Measurements from ENCODE around the gene ZNF763. TPM values are rescaled to one million over a fixed set of nuclear protein-coding genes. Genes with fewer than 3 reads are reported as not detected.
"Not testable (repeated sequence)": the region's sequence is repeated elsewhere in the genome, so short reads cannot be mapped to it uniquely, and the experiment has no call there.

ZNF763 gene
- total and polyA plus RNA-seq, 4 donors = 0.31 to 1.3 (median 0.90) TPM

GRCh38 chr19:11989112-11989456 is 24.2 kb downstream of the ZNF763 start:
- H3K4me1 ChIP-seq (ENCODE audit: control insufficient read depth in 4 of 4, insufficient read depth in 4 of 4, low read length in 3 of 4) = peaks cover 0 to 8% (median 1%) of the 10 kb centered on the region in 4 donors
- DNase-seq (ENCODE audit: low spot score) = no peak
- 69% methylated on average over 9 of the region's 9 CpGs for WGBS
- H3K27me3 ChIP-seq (ENCODE audit: control insufficient read depth in 4 of 4, insufficient read depth in 4 of 4, low read length in 3 of 4) = no peaks in the 10 kb centered on the region
- no peak overlapping the region for H3K9ac ChIP-seq (ENCODE audit: low read depth in 1 of 2, low read length in 2 of 2)
- peaks cover 0 to under 1% (median 0%) of the 10 kb centered on the region in 4 donors for H3K9me3 ChIP-seq (ENCODE audit: control insufficient read depth in 4 of 4, low read length in 3 of 4)
- peak overlapping the region in 1 of 2 donors; percentile 93 for H3K27ac ChIP-seq (ENCODE audit: low read depth in 1 of 2, low read length in 2 of 2)
- no peaks in the 10 kb centered on the region for H3K36me3 ChIP-seq (ENCODE audit: control insufficient read depth in 4 of 4, insufficient read depth in 3 of 4, low read depth in 1 of 4, low read length in 3 of 4)
- TF ChIP-seq CTCF (IDR thresholded peaks at IDR 0.05; ENCODE audit: low read depth, low read length, missing input control) (no peak), YY1 (IDR thresholded peaks at IDR 0.05) (no peak)
- H3K4me3 ChIP-seq (ENCODE audit: low read depth in 1 of 3, low read length in 3 of 3) = no peak overlapping the region

- WGBS = 79% methylated on average over 4 of the region's 4 CpGs
- H3K27ac ChIP-seq (ENCODE audit: low read depth in 1 of 2, low read length in 2 of 2); H3K4me1 ChIP-seq (ENCODE audit: control insufficient read depth in 4 of 4, insufficient read depth in 4 of 4, low read length in 3 of 4): not testable (repeated sequence)
These were observed 27.1 kb downstream of the ZNF763 start for GRCh38 chr19:11991921-11992320.

DNA sequence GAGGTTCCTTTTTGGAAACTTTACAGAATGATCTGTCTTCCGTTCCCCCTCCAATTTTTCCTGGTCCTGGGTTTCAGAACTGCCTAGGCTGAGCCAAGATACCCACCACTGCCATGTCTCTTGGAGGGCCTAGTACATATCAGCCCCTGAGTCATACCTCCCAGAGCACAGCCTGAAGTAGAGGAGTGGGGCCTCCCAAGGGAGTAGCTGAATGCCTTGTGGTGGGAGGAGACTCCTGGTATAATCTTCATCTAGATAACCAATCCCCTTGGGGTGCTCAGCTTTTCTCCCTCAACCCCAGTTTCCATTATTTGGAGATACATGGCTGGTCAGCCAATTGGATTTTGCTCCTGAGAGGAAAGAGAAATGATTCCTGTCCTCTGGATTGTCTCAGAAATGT is 30.3 kb downstream of the ZNF763 start:
- DNase-seq (ENCODE audit: low spot score) = no peak
- WGBS = 92% methylated on average over 1 of the region's 1 CpG
- no peak overlapping the region for H3K4me3 ChIP-seq (ENCODE audit: low read depth in 1 of 3, low read length in 3 of 3)
- H3K9ac ChIP-seq (ENCODE audit: low read depth in 1 of 2, low read length in 2 of 2) = no peak overlapping the region
- no peaks in the 10 kb centered on the region for H3K36me3 ChIP-seq (ENCODE audit: control insufficient read depth in 4 of 4, insufficient read depth in 3 of 4, low read depth in 1 of 4, low read length in 3 of 4)
- H3K27ac ChIP-seq (ENCODE audit: low read depth in 1 of 2, low read length in 2 of 2) = no peak overlapping the region
- TF ChIP-seq FOXA1 (IDR thresholded peaks at IDR 0.05) (no peak), ZBTB33 (IDR thresholded peaks at IDR 0.05) (no peak), ATF3 (IDR thresholded peaks at IDR 0.05) (no peak), RAD21 (IDR thresholded peaks at IDR 0.05) (no peak), MAX (IDR thresholded peaks at IDR 0.05) (no peak), FOXA2 (IDR thresholded peaks at IDR 0.05) (no peak), JUND (IDR thresholded peaks at IDR 0.05) (no peak), YY1 (IDR thresholded peaks at IDR 0.05) (no peak), SP1 (IDR thresholded peaks at IDR 0.05) (no peak), EGR1 (IDR thresholded peaks at IDR 0.05; ENCODE audit: low read depth in 2 of 2) (no peak), GABPA (IDR thresholded peaks at IDR 0.05 in 1 of 2, conservative IDR thresholded peaks at IDR 0.05 in 1 of 2) (no peak), RXRA (IDR thresholded peaks at IDR 0.05) (no peak), HNF4A (conservative IDR thresholded peaks at IDR 0.05) (no peak), HNF4G (IDR thresholded peaks at IDR 0.05) (no peak)
- H3K4me1 ChIP-seq (ENCODE audit: control insufficient read depth in 4 of 4, insufficient read depth in 4 of 4, low read length in 3 of 4) = no peaks in the 10 kb centered on the region
- no peaks in the 10 kb centered on the region for H3K9me3 ChIP-seq (ENCODE audit: control insufficient read depth in 4 of 4, low read length in 3 of 4)
- no peaks in the 10 kb centered on the region for H3K27me3 ChIP-seq (ENCODE audit: control insufficient read depth in 4 of 4, insufficient read depth in 4 of 4, low read length in 3 of 4)

More at GRCh38 chr19:11991921-11992320, 27.1 kb downstream of the ZNF763 start:
- H3K4me3 ChIP-seq (ENCODE audit: low read depth in 1 of 3, low read length in 3 of 3); H3K36me3 ChIP-seq (ENCODE audit: control insufficient read depth in 4 of 4, insufficient read depth in 3 of 4, low read depth in 1 of 4, low read length in 3 of 4); H3K27me3 ChIP-seq (ENCODE audit: control insufficient read depth in 4 of 4, insufficient read depth in 4 of 4, low read length in 3 of 4); H3K9ac ChIP-seq (ENCODE audit: low read depth in 1 of 2, low read length in 2 of 2); H3K9me3 ChIP-seq (ENCODE audit: control insufficient read depth in 4 of 4, low read length in 3 of 4); DNase-seq (ENCODE audit: low spot score): not testable (repeated sequence)
